HepG2 (cell line): ENCODE results near the gene TAAR1. TPM values are rescaled to one million over a fixed set of nuclear protein-coding genes. Genes with fewer than 3 reads are reported as not detected.

Experiments
- ATAC-seq: fragments of 200-7000 bp; cut with Tn5 transposase; 3 replicates; pipeline ENCODE4 v1.9.1; 2020; ENCODE audit warnings: mild to moderate bottlenecking, moderate library complexity
- BruUV-seq: library from RNA; stranded (reverse); fragments of 400-500 nt; replicated peaks from 2 replicates; lab custom pipeline; 2021; lab: Mats Ljungman, UMichigan
- CTCF ChIA-PET: fragments of 300-600 bp; formaldehyde crosslinking; extraction: SDS; loops from one replicate; lab custom pipeline; 2021; ENCODE audit warnings: low total read pairs, inconsistent platforms, low intra/inter-chr PET ratio; lab: Yijun Ruan, JAX
- POLR2A ChIA-PET: fragments of 350-600 bp; sonication (Branson Sonifier 250); formaldehyde crosslinking; loops from one replicate; lab custom pipeline; 2020; ENCODE audit warnings: antibody characterized with exemption, inconsistent platforms; lab: Yijun Ruan, JAX
- DNase-seq: peaks from one replicate; pipeline ENCODE4 v3.0.0-alpha.2; 2015; ENCODE audit warnings: low spot score
- FAIRE-seq: peaks from 3 replicates; lab custom pipeline; 2011; peaks lifted over from hg19 to GRCh38; lab: Jason Lieb, UNC
- H2AFZ ChIP-seq: one replicate; pipeline ENCODE4 v1.6.1; 2011; ENCODE audit warnings: low read length, inconsistent platforms
- H3K27ac ChIP-seq: fragments of 300-600 bp; 3 replicates; pipeline ENCODE4 v1.8.0; 2011; ENCODE audit warnings: mixed run types, mild to moderate bottlenecking, mixed read lengths, low read length, inconsistent platforms; ENCODE audit not compliant: insufficient read depth; ENCODE audit errors: extremely low read length
- H3K27me3 ChIP-seq, 2 experiments: fragments of 200-600 bp in 1 of 2; 2 replicates in 1 of 2; 3 replicates in 1 of 2; pipeline versions ENCODE4 v1.6.0 to v1.8.0; 2011; ENCODE audit warnings: low read length in 2 of 2, mild to moderate bottlenecking in 2 of 2, moderate library complexity in 2 of 2, inconsistent platforms in 1 of 2; ENCODE audit not compliant: insufficient read depth in 2 of 2, control insufficient read depth in 1 of 2
- H3K36me3 ChIP-seq, 2 experiments: fragments of 200-600 bp in 1 of 2; replicated peaks in 1 of 2; 2 replicates in 1 of 2; 3 replicates in 1 of 2; pipeline versions ENCODE4 v1.5.1 to v1.8.0; 2011; ENCODE audit warnings: low read length in 2 of 2, inconsistent platforms in 1 of 2; ENCODE audit not compliant: insufficient read depth in 2 of 2, control insufficient read depth in 1 of 2
- H3K4me1 ChIP-seq: 2 replicates; pipeline ENCODE4 v1.5.1; 2012; ENCODE audit warnings: low read length, inconsistent platforms; ENCODE audit not compliant: insufficient read depth
- H3K4me2 ChIP-seq: 2 replicates; pipeline ENCODE4 v1.6.0; 2011; ENCODE audit warnings: low read depth, low read length, inconsistent platforms
- H3K4me3 ChIP-seq, 3 experiments: fragments of 200-600 bp in 1 of 3; sonication (generic), shearing (Covaris generic) in 1 of 3; replicated peaks in 1 of 3; 2 replicates each; pipeline ENCODE4 v1.5.1; 2011 to 2016; ENCODE audit warnings: low read length in 3 of 3, inconsistent platforms in 2 of 3, low read depth in 2 of 3, mild to moderate bottlenecking in 2 of 3, control low read depth in 1 of 3, mixed read lengths in 1 of 3; ENCODE audit not compliant: insufficient read depth in 1 of 3
- H3K79me2 ChIP-seq: one replicate; pipeline ENCODE4 v1.6.1; 2011; ENCODE audit warnings: low read length, inconsistent platforms; ENCODE audit not compliant: insufficient read depth
- H3K9ac ChIP-seq: 2 replicates; pipeline ENCODE4 v1.6.0; 2011; ENCODE audit warnings: mild to moderate bottlenecking, low read depth, low read length, inconsistent platforms; ENCODE audit not compliant: insufficient read depth
- H3K9me3 ChIP-seq: 2 replicates; pipeline ENCODE4 v1.5.1; 2012; ENCODE audit warnings: mild to moderate bottlenecking, low read length
- H4K20me1 ChIP-seq: 2 replicates; pipeline ENCODE4 v1.6.0; 2011; ENCODE audit warnings: inconsistent platforms, mild to moderate bottlenecking, low read length, moderate library complexity; ENCODE audit not compliant: insufficient read depth
- CEBPB ChIP-seq: IDR thresholded peaks from 2 replicates; pipeline ENCODE4 v1.6.1; 2011; ENCODE audit warnings: low read depth, low read length, improper control_type of control experiment, borderline replicate concordance
- DR1 ChIP-seq: sonication (generic); formaldehyde crosslinking; IDR thresholded peaks from 2 replicates; pipeline ENCODE4 v1.8.0; 2021; ENCODE audit warnings: mild to moderate bottlenecking, missing genetic modification reagents, inconsistent platforms
- NFE2L2 ChIP-seq: fragments of 150-350 bp; IDR thresholded peaks from 2 replicates; pipeline ENCODE4 v1.6.1; 2014; ENCODE audit warnings: low read length
- ZBTB38 ChIP-seq: sonication (generic); formaldehyde crosslinking; IDR thresholded peaks from 2 replicates; pipeline ENCODE4 v1.5.1; 2020; ENCODE audit warnings: mild to moderate bottlenecking, missing genetic modification reagents
- ZNF3 ChIP-seq: IDR thresholded peaks from 2 replicates; pipeline ENCODE4 v1.7.0; 2017; ENCODE audit warnings: inconsistent platforms
- ZNF552 ChIP-seq: sonication (generic); formaldehyde crosslinking; IDR thresholded peaks from 2 replicates; pipeline ENCODE4 v1.9.0; 2022; ENCODE audit warnings: missing genetic modification reagents, mild to moderate bottlenecking, borderline replicate concordance
- WGBS: methylation state at CpG from one replicate; pipeline ENCODE4 v1.1.6; 2017; ENCODE audit warnings: low lambda C conversion rate; 5-methylcytosine and 5-hydroxymethylcytosine counted together
- in situ Hi-C: cut with HindIII; loops from 2 replicates; pipeline ENCODE4 v1.10.0; 2017; ENCODE audit warnings: low pct_unique_long_range_greater_than_20kb; ENCODE audit not compliant: extremely low pct_ligation_motif_present
- intact Hi-C: fragments of 100-400 bp; cut with micrococcal nuclease; formaldehyde crosslinking; loops from one replicate; pipeline ENCODE4 v1.10.0; 2022; ENCODE audit not compliant: unreplicated experiment
- polyA plus RNA-seq, 8 experiments: library from polyadenylated mRNA; depleted of rRNA in 3 of 8; stranded (reverse) in 7 of 8; unstranded in 1 of 8; fragments of >200 nt; fragmentation: Illumina TruSeq in 4 of 8; extraction: Trizol in 4 of 8; gene quantifications; 2 replicates each; pipeline versions ENCODE4 v1.2.1 to v1.2.3, GENCODE V29; 2011 to 2016; ENCODE audit warnings: low read depth in 4 of 8, missing spikeins in 1 of 8, mixed read lengths in 1 of 8; ENCODE audit not compliant: insufficient read depth in 1 of 8
- total RNA-seq, 5 experiments: library from RNA; depleted of rRNA; stranded (reverse); fragments of >200 nt; fragmentation: Illumina TruSeq; extraction: Trizol; gene quantifications; 2 replicates each; pipeline ENCODE4 v1.2.3, GENCODE V29; 2016; ENCODE audit warnings: low read depth in 1 of 5
- TF ChIP-seq, protein P1 (sequence below): sonication (generic); formaldehyde crosslinking; IDR thresholded peaks from 2 replicates; pipeline ENCODE4 v1.4.0; 2020; ENCODE audit warnings: missing genetic modification reagents
- TF ChIP-seq, protein P2 (sequence below): sonication (generic); formaldehyde crosslinking; IDR thresholded peaks from 2 replicates; pipeline ENCODE4 v1.5.1; 2020; ENCODE audit warnings: mild to moderate bottlenecking, missing genetic modification reagents
- TF ChIP-seq, protein P3 (sequence below): sonication (generic); formaldehyde crosslinking; IDR thresholded peaks from 2 replicates; pipeline ENCODE4 v1.4.0; 2020; ENCODE audit warnings: missing genetic modification reagents
- TF ChIP-seq, protein P4 (sequence below): sonication (generic); formaldehyde crosslinking; IDR thresholded peaks from 2 replicates; pipeline ENCODE4 v1.8.1; 2023; ENCODE audit warnings: mild to moderate bottlenecking, inconsistent platforms, moderate library complexity, missing genetic modification reagents, borderline replicate concordance

The TAAR1 gene
- total and polyA plus RNA-seq, 2 of the 13 experiments (the other 11 are each of a cell fraction or from before 2014, with no cell fraction given), result not detected

DNA sequence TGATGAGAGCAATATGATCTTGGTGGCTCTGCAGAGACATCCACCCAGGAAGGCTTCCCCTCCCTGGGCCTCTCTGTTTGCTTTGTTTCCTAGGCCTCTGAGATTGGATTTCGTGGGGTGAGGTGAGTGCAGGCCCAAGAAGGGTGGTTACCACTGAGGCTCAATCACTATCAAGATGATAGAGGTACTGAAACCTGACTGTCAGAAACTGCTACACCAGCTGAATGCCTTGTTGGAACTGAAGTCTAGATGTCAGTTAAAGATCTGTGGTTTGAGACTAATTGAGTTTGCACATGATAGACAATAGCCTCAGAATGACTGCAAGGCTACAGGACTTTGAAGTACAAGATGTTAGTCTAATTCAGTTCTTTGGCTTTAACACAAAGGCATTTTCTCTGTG lies 39.6 kb upstream of the TAAR1 start:
- no peak overlapping the region for H3K27ac ChIP-seq
- H3K9me3 ChIP-seq, result no peaks in the 10 kb centered on the region
- intact Hi-C loops, result no loop called here
- ATAC-seq, result no peak
- no peak overlapping the region for H2AFZ ChIP-seq
- H4K20me1 ChIP-seq, result no peaks in the 10 kb centered on the region
- no peak for DNase-seq
- ChIA-PET CTCF (no interaction called here), POLR2A (no interaction called here)
- in situ Hi-C loops, result no loop called here
- H3K4me1 ChIP-seq, result no peaks in the 10 kb centered on the region
- no peak overlapping the region for H3K9ac ChIP-seq
- no peak overlapping the region for H3K4me3 ChIP-seq
- BruUV-seq, result no TSS peak
- H3K79me2 ChIP-seq, result no peaks in the 10 kb centered on the region
- 10% methylated on average over 1 of the region's 1 CpG for WGBS
- no peaks in the 10 kb centered on the region; a peak in 1 of 5 replicates for H3K27me3 ChIP-seq
- no peak for FAIRE-seq
- TF ChIP-seq ZNF552 (CRISPR knock-in tag), result no peak
- TF ChIP-seq, protein P1, sequence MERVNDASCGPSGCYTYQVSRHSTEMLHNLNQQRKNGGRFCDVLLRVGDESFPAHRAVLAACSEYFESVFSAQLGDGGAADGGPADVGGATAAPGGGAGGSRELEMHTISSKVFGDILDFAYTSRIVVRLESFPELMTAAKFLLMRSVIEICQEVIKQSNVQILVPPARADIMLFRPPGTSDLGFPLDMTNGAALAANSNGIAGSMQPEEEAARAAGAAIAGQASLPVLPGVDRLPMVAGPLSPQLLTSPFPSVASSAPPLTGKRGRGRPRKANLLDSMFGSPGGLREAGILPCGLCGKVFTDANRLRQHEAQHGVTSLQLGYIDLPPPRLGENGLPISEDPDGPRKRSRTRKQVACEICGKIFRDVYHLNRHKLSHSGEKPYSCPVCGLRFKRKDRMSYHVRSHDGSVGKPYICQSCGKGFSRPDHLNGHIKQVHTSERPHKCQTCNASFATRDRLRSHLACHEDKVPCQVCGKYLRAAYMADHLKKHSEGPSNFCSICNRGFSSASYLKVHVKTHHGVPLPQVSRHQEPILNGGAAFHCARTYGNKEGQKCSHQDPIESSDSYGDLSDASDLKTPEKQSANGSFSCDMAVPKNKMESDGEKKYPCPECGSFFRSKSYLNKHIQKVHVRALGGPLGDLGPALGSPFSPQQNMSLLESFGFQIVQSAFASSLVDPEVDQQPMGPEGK (CRISPR knock-in tag), result no peak
- no peak for TF ChIP-seq CEBPB
- no peak for TF ChIP-seq NFE2L2
- TF ChIP-seq, protein P2, sequence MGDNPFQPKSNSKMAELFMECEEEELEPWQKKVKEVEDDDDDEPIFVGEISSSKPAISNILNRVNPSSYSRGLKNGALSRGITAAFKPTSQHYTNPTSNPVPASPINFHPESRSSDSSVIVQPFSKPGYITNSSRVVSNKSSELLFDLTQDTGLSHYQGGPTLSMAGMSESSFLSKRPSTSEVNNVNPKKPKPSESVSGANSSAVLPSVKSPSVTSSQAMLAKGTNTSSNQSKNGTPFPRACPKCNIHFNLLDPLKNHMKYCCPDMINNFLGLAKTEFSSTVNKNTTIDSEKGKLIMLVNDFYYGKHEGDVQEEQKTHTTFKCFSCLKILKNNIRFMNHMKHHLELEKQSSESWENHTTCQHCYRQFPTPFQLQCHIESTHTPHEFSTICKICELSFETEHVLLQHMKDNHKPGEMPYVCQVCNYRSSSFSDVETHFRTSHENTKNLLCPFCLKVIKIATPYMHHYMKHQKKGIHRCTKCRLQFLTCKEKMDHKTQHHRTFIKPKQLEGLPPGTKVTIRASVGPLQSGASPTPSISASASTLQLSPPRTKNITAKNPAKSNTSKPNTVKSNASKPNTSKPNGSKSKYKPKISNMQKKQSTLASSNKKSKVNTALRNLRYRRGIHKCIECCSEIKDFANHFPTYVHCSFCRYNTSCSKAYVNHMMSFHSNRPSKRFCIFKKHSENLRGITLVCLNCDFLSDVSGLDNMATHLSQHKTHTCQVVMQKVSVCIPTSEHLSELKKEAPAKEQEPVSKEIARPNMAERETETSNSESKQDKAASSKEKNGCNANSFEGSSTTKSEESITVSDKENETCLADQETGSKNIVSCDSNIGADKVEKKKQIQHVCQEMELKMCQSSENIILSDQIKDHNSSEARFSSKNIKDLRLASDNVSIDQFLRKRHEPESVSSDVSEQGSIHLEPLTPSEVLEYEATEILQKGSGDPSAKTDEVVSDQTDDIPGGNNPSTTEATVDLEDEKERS (CRISPR knock-in tag), result no peak
- no peak for TF ChIP-seq DR1
- TF ChIP-seq ZBTB38 (CRISPR knock-in tag), result no peak
- TF ChIP-seq, protein P3, sequence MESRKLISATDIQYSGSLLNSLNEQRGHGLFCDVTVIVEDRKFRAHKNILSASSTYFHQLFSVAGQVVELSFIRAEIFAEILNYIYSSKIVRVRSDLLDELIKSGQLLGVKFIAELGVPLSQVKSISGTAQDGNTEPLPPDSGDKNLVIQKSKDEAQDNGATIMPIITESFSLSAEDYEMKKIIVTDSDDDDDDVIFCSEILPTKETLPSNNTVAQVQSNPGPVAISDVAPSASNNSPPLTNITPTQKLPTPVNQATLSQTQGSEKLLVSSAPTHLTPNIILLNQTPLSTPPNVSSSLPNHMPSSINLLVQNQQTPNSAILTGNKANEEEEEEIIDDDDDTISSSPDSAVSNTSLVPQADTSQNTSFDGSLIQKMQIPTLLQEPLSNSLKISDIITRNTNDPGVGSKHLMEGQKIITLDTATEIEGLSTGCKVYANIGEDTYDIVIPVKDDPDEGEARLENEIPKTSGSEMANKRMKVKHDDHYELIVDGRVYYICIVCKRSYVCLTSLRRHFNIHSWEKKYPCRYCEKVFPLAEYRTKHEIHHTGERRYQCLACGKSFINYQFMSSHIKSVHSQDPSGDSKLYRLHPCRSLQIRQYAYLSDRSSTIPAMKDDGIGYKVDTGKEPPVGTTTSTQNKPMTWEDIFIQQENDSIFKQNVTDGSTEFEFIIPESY (CRISPR knock-in tag), result no peak
- no peak for TF ChIP-seq ZNF3
- TF ChIP-seq, protein P4, sequence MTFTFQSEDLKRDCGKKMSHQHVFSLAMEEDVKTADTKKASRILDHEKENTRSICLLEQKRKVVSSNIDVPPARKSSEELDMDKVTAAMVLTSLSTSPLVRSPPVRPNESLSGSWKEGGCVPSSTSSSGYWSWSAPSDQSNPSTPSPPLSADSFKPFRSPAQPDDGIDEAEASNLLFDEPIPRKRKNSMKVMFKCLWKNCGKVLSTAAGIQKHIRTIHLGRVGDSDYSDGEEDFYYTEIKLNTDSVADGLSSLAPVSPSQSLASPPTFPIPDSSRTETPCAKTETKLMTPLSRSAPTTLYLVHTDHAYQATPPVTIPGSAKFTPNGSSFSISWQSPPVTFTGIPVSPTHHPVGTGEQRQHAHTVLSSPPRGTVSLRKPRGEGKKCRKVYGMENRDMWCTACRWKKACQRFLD (CRISPR knock-in tag), result no peak
- TF ChIP-seq, all 625 proteins: peak for 0
- Histone ChIP-seq H3K4me2 (no peak overlapping the region), H3K36me3 (no peaks in the 10 kb centered on the region)
